ENCODE data around the gene ZNF407. TPM values are rescaled to one million over a fixed set of nuclear protein-coding genes. Genes with fewer than 3 reads are reported as not detected.

ZNF407 gene
- total and polyA plus RNA-seq, 2 of the 13 experiments (the other 11 are each of a cell fraction or from before 2014, with no cell fraction given) = 2.3 to 8.7 TPM

GRCh38 chr18:74598350-74599001, 806 bp downstream of the ZNF407 start (continued):
- TF ChIP-seq ZNF784 (CRISPR knock-in tag; IDR thresholded peaks at IDR 0.05; ENCODE audit: borderline replicate concordance) (peak; percentile 18; the same call in 1 of the 2 replicates), RFX1 (IDR thresholded peaks at IDR 0.05) (no peak), GPN1 (CRISPR knock-in tag; IDR thresholded peaks at IDR 0.05; ENCODE audit: borderline replicate concordance) (no peak), POGK (CRISPR knock-in tag; conservative IDR thresholded peaks at IDR 0.05) (0 out of 2 replicates have a peak, but pooled peaks have one; percentile 30), ATF1 (CRISPR knock-in tag; IDR thresholded peaks at IDR 0.05) (no peak), MYPOP (CRISPR knock-in tag; IDR thresholded peaks at IDR 0.05) (peak; percentile 78), FIP1L1 (IDR thresholded peaks at IDR 0.05; ENCODE audit: borderline replicate concordance, insufficient read depth, low read depth, low read length) (no peak), SMYD3 (CRISPR knock-in tag; IDR thresholded peaks at IDR 0.05) (no peak), HNF4G (IDR thresholded peaks at IDR 0.05; ENCODE audit: borderline replicate concordance, low read depth, low read length) (no peak), HNF4G (CRISPR knock-in tag; IDR thresholded peaks at IDR 0.05; ENCODE audit: borderline replicate concordance, low read depth) (no peak; the same call in 1 of the 2 replicates)
- TF ChIP-seq, protein P1, sequence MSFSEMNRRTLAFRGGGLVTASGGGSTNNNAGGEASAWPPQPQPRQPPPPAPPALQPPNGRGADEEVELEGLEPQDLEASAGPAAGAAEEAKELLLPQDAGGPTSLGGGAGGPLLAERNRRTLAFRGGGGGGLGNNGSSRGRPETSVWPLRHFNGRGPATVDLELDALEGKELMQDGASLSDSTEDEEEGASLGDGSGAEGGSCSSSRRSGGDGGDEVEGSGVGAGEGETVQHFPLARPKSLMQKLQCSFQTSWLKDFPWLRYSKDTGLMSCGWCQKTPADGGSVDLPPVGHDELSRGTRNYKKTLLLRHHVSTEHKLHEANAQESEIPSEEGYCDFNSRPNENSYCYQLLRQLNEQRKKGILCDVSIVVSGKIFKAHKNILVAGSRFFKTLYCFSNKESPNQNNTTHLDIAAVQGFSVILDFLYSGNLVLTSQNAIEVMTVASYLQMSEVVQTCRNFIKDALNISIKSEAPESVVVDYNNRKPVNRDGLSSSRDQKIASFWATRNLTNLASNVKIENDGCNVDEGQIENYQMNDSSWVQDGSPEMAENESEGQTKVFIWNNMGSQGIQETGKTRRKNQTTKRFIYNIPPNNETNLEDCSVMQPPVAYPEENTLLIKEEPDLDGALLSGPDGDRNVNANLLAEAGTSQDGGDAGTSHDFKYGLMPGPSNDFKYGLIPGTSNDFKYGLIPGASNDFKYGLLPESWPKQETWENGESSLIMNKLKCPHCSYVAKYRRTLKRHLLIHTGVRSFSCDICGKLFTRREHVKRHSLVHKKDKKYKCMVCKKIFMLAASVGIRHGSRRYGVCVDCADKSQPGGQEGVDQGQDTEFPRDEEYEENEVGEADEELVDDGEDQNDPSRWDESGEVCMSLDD (CRISPR knock-in tag; IDR thresholded peaks at IDR 0.05; ENCODE audit: borderline replicate concordance) = no peak
- TF ChIP-seq, protein P2, sequence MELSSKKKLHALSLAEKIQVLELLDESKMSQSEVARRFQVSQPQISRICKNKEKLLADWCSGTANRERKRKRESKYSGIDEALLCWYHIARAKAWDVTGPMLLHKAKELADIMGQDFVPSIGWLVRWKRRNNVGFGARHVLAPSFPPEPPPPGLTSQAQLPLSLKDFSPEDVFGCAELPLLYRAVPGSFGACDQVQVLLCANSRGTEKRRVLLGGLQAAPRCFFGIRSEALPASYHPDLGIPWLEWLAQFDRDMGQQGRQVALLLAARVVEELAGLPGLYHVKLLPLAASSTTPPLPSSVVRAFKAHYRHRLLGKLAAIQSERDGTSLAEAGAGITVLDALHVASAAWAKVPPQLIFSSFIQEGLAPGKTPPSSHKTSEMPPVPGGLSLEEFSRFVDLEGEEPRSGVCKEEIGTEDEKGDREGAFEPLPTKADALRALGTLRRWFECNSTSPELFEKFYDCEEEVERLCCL (CRISPR knock-in tag; IDR thresholded peaks at IDR 0.05; ENCODE audit: borderline replicate concordance) = peak; percentile 28; the same call in 1 of the 2 replicates
- TF ChIP-seq, protein P3, sequence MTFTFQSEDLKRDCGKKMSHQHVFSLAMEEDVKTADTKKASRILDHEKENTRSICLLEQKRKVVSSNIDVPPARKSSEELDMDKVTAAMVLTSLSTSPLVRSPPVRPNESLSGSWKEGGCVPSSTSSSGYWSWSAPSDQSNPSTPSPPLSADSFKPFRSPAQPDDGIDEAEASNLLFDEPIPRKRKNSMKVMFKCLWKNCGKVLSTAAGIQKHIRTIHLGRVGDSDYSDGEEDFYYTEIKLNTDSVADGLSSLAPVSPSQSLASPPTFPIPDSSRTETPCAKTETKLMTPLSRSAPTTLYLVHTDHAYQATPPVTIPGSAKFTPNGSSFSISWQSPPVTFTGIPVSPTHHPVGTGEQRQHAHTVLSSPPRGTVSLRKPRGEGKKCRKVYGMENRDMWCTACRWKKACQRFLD (CRISPR knock-in tag; IDR thresholded peaks at IDR 0.05; ENCODE audit: borderline replicate concordance) = 0 out of 2 replicates have a peak, but pooled peaks have one; percentile 58
- TF ChIP-seq, protein P4, sequence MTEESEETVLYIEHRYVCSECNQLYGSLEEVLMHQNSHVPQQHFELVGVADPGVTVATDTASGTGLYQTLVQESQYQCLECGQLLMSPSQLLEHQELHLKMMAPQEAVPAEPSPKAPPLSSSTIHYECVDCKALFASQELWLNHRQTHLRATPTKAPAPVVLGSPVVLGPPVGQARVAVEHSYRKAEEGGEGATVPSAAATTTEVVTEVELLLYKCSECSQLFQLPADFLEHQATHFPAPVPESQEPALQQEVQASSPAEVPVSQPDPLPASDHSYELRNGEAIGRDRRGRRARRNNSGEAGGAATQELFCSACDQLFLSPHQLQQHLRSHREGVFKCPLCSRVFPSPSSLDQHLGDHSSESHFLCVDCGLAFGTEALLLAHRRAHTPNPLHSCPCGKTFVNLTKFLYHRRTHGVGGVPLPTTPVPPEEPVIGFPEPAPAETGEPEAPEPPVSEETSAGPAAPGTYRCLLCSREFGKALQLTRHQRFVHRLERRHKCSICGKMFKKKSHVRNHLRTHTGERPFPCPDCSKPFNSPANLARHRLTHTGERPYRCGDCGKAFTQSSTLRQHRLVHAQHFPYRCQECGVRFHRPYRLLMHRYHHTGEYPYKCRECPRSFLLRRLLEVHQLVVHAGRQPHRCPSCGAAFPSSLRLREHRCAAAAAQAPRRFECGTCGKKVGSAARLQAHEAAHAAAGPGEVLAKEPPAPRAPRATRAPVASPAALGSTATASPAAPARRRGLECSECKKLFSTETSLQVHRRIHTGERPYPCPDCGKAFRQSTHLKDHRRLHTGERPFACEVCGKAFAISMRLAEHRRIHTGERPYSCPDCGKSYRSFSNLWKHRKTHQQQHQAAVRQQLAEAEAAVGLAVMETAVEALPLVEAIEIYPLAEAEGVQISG (CRISPR knock-in tag; IDR thresholded peaks at IDR 0.05) = peak; percentile 46
